Measurements from ENCODE around the gene TOMM5. TPM values are rescaled to one million over a fixed set of nuclear protein-coding genes. Genes with fewer than 3 reads are reported as not detected.

TOMM5 gene
- total RNA-seq, 1 experiment from 2014 or later = 161 TPM

DNA sequence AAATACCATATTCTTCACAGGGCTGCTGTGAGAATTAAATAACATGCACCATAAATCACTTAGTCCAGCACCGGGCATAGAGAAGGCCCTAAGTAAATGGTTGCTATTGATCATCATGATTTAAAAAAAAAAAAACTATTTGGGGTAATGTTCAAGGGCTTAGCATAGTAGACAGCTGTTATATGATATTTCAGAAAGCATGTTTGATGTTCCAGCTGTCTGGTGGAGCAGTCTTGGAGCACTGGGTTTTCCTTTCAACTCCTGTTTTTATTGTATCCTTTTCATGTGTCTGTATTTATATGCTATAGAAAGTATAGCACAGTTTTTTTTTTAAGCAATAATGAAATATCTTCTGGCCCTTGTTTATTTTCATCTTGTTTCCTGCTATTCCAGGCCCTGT lies 28.0 kb upstream of the TOMM5 start:
- RAD21 ChIA-PET (ENCODE audit: low non-redundant PET in 1 of 2, low total read pairs in 2 of 2, uncharacterized antibody in 2 of 2, unreplicated experiment in 2 of 2) = no interaction called here
- Histone ChIP-seq H3K9me2 (ENCODE audit: insufficient read depth) (no peaks in the 10 kb centered on the region), H3K27ac (ENCODE audit: low read depth, low read length) (no peak overlapping the region), H3K4me2 (ENCODE audit: low read length) (no peak overlapping the region), H3K36me3 (ENCODE audit: control insufficient read depth in 1 of 2, insufficient read depth in 2 of 2, low read length in 2 of 2) (no peaks in the 10 kb centered on the region), H3K4me3 (replicated peaks in 1 of 2; ENCODE audit: low read depth in 1 of 2, low read length in 2 of 2) (no peak overlapping the region), H3K79me2 (ENCODE audit: insufficient read depth, low read length) (no peaks in the 10 kb centered on the region), H3K9me3 (ENCODE audit: control insufficient read depth in 1 of 2, insufficient read depth in 1 of 2, low read depth in 1 of 2, low read length in 2 of 2) (no peaks in the 10 kb centered on the region), H3K27me3 (ENCODE audit: insufficient read depth, low read length) (no peaks in the 10 kb centered on the region), H3K9ac (ENCODE audit: low read length) (no peak overlapping the region), H2AFZ (ENCODE audit: low read depth, low read length, poor library complexity, severe bottlenecking) (no peak overlapping the region), H4K20me1 (ENCODE audit: insufficient read depth) (no peaks in the 10 kb centered on the region), H3K4me1 (ENCODE audit: control insufficient read depth in 1 of 2, insufficient read depth in 2 of 2, low read length in 2 of 2) (no peaks in the 10 kb centered on the region)
- no TSS peak for BruUV-seq (replicated peaks)
- CTCF ChIA-PET = no interaction called here
- TF ChIP-seq, protein P1, sequence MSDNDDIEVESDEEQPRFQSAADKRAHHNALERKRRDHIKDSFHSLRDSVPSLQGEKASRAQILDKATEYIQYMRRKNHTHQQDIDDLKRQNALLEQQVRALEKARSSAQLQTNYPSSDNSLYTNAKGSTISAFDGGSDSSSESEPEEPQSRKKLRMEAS (IDR thresholded peaks at IDR 0.05) = no peak
- TF ChIP-seq ZNF274 (IDR thresholded peaks at IDR 0.05; ENCODE audit: low read depth, low read length) (no peak), RAD21 (IDR thresholded peaks at IDR 0.05; ENCODE audit: low read depth) (no peak), JUND (IDR thresholded peaks at IDR 0.05) (no peak), ZFX (IDR thresholded peaks at IDR 0.05) (no peak), ATF3 (IDR thresholded peaks at IDR 0.05) (no peak), POLR2AphosphoS5 (IDR thresholded peaks at IDR 0.05; ENCODE audit: low read depth, low read length) (no peak), EZH2 (IDR thresholded peaks at IDR 0.05) (no peak), CBX3 (IDR thresholded peaks at IDR 0.05; ENCODE audit: low read depth) (no peak)
- TF ChIP-seq, protein P2, sequence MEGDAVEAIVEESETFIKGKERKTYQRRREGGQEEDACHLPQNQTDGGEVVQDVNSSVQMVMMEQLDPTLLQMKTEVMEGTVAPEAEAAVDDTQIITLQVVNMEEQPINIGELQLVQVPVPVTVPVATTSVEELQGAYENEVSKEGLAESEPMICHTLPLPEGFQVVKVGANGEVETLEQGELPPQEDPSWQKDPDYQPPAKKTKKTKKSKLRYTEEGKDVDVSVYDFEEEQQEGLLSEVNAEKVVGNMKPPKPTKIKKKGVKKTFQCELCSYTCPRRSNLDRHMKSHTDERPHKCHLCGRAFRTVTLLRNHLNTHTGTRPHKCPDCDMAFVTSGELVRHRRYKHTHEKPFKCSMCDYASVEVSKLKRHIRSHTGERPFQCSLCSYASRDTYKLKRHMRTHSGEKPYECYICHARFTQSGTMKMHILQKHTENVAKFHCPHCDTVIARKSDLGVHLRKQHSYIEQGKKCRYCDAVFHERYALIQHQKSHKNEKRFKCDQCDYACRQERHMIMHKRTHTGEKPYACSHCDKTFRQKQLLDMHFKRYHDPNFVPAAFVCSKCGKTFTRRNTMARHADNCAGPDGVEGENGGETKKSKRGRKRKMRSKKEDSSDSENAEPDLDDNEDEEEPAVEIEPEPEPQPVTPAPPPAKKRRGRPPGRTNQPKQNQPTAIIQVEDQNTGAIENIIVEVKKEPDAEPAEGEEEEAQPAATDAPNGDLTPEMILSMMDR (IDR thresholded peaks at IDR 0.05 in 2 of 3, conservative IDR thresholded peaks at IDR 0.05 in 1 of 3; ENCODE audit: borderline replicate concordance in 1 of 3, insufficient read depth in 1 of 3, low read depth in 2 of 3, low read length in 2 of 3) = no peak
- intact Hi-C loops (cut with micrococcal nuclease) = no loop called here
- DNase-seq (ENCODE audit: low read depth, low spot score) (no peak), ATAC-seq (no peak)
- POLR2A ChIA-PET = no interaction called here
